RWPE2 (cell line): ENCODE data around the gene WFIKKN1.
A peak's percentile ranks its signal among the peaks of the same experiment; 100 is the strongest.

Experiments used
- ATAC-seq: fragments of 200-7000 bp; cut with Tn5 transposase; 3 replicates; pipeline ENCODE4 v1.9.1; 2021; ENCODE audit warnings: low read depth
- DNase-seq: peaks from one replicate; pipeline ENCODE4 v3.0.0-alpha.2; 2020; ENCODE audit warnings: low spot score
- H3K27ac ChIP-seq: fragments of 450-650 bp; 2 replicates; pipeline ENCODE4 v1.5.1; 2017; ENCODE audit warnings: mild to moderate bottlenecking; ENCODE audit not compliant: poor library complexity, severe bottlenecking
- H3K27me3 ChIP-seq: fragments of 250-450 bp; sonication (Bioruptor Pico); 2 replicates; pipeline ENCODE4 v1.5.1; 2021; ENCODE audit warnings: mild to moderate bottlenecking, moderate library complexity; ENCODE audit not compliant: insufficient read depth, poor library complexity, severe bottlenecking
- H3K36me3 ChIP-seq: fragments of 250-450 bp; sonication (Bioruptor Pico); 2 replicates; pipeline ENCODE4 v1.5.1; 2020; ENCODE audit warnings: low read depth, mild to moderate bottlenecking, moderate library complexity
- H3K4me1 ChIP-seq: fragments of 250-450 bp; sonication (Bioruptor Pico); 2 replicates; pipeline ENCODE4 v1.5.1; 2021; ENCODE audit warnings: mild to moderate bottlenecking, moderate library complexity; ENCODE audit not compliant: insufficient read depth, poor library complexity, severe bottlenecking
- H3K4me3 ChIP-seq: fragments of 250-450 bp; sonication (Bioruptor Pico); 2 replicates; pipeline ENCODE4 v1.5.1; 2021; ENCODE audit warnings: mild to moderate bottlenecking, moderate library complexity; ENCODE audit not compliant: severe bottlenecking
- H3K9me3 ChIP-seq: fragments of 250-450 bp; sonication (Bioruptor Pico); 2 replicates; pipeline ENCODE4 v1.5.1; 2021; ENCODE audit warnings: mild to moderate bottlenecking, moderate library complexity; ENCODE audit not compliant: severe bottlenecking
- CTCF ChIP-seq: fragments of 450-650 bp; IDR thresholded peaks from one replicate; pipeline ENCODE4 v1.5.1; 2017; ENCODE audit warnings: mild to moderate bottlenecking, moderate library complexity; ENCODE audit not compliant: poor library complexity, severe bottlenecking

WFIKKN1 gene

GRCh38 chr16:643050-643368 is 12.2 kb downstream of the WFIKKN1 start:
- Histone ChIP-seq H3K4me1 (peaks cover 10% of the 10 kb centered on the region), H3K4me3 (peak overlapping the region; percentile 73), H3K9me3 (no peaks in the 10 kb centered on the region), H3K27me3 (no peaks in the 10 kb centered on the region), H3K27ac (peak overlapping the region; percentile 73), H3K36me3 (no peaks in the 10 kb centered on the region)
- ATAC-seq: no peak
- no peak for TF ChIP-seq CTCF
- no peak for DNase-seq

GRCh38 chr16:644556-644955 is 13.8 kb downstream of the WFIKKN1 start:
- TF ChIP-seq CTCF: no peak
- DNase-seq (no peak), ATAC-seq (no peak)
- H3K36me3 ChIP-seq: no peaks in the 10 kb centered on the region
- H3K4me3 ChIP-seq: no peak overlapping the region
- no peak overlapping the region for H3K27ac ChIP-seq
- no peaks in the 10 kb centered on the region for H3K9me3 ChIP-seq
- H3K27me3 ChIP-seq: no peaks in the 10 kb centered on the region
- peaks cover 13% of the 10 kb centered on the region for H3K4me1 ChIP-seq

- Histone ChIP-seq H3K27me3 (no peaks in the 10 kb centered on the region), H3K4me3 (no peak overlapping the region)
- TF ChIP-seq CTCF: no peak
Measured at GRCh38 chr16:645852-646678, 15.3 kb downstream of the WFIKKN1 start.

GRCh38 chr16:646679-647172 is 15.9 kb downstream of the WFIKKN1 start:
- H3K4me1 ChIP-seq: peaks cover 18% of the 10 kb centered on the region
- H3K4me3 ChIP-seq: no peak overlapping the region
- no peak for DNase-seq
- no peak for TF ChIP-seq CTCF
- peak overlapping the region; percentile 5 for H3K27ac ChIP-seq
- H3K9me3 ChIP-seq: no peaks in the 10 kb centered on the region
- no peak for ATAC-seq
- no peaks in the 10 kb centered on the region for H3K27me3 ChIP-seq
- 0 out of 2 replicates have a peak, but pooled peaks cover 3% of the 10 kb centered on the region for H3K36me3 ChIP-seq

More at GRCh38 chr16:645852-646678, 15.3 kb downstream of the WFIKKN1 start:
- DNase-seq (no peak), ATAC-seq (peak; percentile 2; the same call in 1 of the 3 replicates)
- Histone ChIP-seq H3K4me1 (peaks cover 18% of the 10 kb centered on the region), H3K36me3 (0 out of 2 replicates have a peak, but pooled peaks cover 3% of the 10 kb centered on the region), H3K27ac (peak overlapping the region; percentile 5), H3K9me3 (no peaks in the 10 kb centered on the region)
